Stimulated activated CD4-positive, alpha-beta T cell treated with anti-CD3 and anti-CD28 coated beads, Interleukin-2, amount 100 ng/mL, for 48 hours (primary cell): ENCODE data around the gene CNDP1.
"Not testable (repeated sequence)": the region's sequence is repeated elsewhere in the genome, so short reads cannot be mapped to it uniquely, and the experiment has no call there.

Experiments
- DNase-seq, 2 donors: peaks; one replicate each; pipeline ENCODE4 v3.0.0-alpha.2; 2020

Gene CNDP1

DNA sequence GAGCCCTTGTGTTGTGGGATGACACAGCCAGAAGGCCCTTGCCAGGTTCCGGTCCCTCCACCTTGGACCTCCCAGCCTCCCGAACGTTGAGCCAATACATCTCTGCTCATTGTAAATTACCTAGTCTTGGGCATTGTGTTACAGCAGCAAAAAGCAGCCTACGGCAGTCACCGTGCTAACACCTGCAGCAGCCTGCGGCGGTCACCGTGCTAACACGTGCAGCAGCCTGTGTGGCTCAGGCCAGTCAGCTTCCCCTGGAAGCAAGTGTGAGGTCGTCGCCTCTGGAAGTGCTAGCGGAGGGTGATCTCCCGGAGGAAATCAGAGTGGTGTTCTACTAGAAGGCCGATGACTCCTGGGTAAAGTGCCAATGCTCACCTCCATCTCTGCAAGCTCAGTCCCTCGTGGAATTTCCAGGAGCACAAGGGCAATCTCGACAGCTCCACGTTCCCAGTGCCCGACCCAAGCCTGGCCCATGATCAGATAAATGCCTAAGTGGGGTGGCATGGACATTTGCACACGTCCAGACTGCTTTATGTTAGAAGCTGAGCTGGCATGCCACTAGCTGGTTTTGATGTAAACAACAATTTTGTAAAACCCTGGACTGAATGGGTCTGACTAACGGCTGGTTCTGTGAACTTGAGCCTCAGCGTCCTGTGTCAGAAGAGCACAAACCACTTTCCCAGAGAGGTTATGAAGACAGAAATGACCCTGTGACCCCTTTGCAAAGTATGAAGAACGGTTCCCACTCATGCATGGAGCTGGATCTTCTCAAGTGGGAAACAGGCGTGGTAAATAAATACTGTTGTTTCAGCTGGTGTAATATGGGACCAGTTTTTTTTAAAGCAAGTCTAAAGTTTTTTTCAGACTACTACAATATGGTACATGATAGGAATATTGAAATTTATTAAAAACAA, 11.4 kb upstream of the CNDP1 start:
- DNase-seq, result no peak

DNA sequence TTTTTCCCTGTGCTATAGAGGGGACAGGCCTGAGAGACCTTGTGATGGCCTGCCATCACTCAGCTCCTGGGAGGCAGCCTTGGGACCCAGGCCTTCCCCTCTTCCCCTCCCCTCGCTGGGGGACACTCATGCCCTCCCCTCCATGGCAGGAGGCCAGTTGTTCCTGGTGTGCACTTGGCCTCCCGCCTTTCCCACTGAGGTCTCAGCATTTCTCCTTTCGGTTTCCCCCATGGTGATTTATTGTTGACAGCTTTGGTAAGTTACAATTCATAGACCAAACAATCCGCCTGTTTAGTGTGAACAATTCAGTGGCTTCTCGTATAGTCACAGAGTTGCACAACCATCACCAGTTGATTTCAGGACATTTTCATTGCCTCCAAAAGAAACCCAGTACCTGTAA, 10.2 kb upstream of the CNDP1 start:
- no peak for DNase-seq

DNA sequence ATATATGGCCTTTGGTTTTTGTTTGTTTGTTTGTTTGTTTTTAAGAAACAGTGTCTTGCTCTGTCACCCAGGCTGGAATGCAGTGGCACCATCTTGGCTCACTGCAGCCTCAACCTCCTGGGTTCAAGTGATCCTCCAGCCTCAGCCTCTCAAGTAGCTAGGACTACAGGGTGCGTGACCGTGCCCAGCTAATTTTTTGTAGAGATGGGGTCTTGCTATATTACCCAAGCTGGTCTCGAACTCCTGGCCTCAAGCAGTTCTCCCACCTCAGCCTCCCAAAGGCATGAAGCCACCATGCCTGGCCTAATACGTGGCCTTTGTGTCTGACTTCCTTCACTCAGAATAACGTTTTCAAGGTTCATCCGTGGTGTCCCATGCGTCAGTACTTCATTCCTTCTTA, 9.4 kb upstream of the CNDP1 start:
- DNase-seq, result not testable (repeated sequence)

DNA sequence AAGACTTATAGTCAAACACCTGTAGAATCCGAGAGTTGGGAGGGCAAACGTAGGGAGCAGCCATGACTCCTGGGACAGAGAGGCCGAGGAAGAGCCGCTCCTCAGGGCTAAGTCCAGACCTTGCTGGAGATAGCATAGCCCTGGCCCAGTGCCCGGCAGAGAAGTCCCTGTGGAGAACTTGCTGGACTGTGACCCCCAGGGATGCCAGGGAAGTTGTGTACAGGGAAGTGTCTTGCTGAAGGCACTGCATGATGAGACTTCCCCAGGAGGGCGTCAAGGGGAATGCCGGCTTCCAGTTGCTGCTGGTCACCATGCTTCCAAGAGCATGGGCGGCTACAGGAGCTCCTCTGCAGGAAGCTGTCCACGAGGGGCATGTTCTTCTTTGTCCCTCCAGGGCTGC, 8.6 kb upstream of the CNDP1 start:
- no peak for DNase-seq

DNA sequence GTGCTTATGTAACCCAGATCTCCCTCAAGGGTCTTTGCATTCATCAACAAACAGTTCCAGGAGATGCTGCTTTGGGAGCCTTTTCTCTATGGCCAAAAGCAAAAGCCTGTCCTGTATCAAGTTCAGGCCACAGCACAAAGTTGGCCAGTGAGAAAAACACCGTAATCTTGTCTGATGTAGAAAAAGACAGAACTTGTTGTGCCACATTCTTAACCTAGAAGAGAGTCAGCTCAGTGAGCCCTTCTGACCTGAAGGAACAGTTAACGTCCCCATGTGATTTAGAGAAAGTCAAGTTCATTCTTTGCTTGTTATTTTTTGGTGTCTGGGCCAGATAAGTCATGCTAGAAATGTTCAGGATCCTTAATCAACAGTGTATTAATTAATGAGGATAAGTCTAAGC, 7.8 kb upstream of the CNDP1 start:
- no peak for DNase-seq

DNA sequence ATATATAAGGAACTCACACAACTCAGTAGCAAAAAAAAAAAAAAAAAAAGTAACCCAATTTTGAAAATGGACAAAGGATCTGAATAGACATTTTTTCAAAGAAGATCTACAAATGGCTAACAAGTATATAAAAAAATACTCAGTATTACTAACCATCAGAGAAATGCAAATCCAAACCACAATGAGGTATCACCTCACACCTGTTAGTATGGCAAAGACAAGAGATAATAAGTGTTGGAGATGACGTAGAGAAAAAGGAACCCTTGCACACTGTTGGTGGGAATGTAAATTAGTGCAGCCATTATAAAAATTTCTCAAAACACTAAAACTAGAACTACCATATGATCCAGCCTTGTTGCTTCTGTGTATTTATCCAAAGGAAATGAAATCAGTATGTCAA, 5.8 kb upstream of the CNDP1 start:
- no peak for DNase-seq

DNA sequence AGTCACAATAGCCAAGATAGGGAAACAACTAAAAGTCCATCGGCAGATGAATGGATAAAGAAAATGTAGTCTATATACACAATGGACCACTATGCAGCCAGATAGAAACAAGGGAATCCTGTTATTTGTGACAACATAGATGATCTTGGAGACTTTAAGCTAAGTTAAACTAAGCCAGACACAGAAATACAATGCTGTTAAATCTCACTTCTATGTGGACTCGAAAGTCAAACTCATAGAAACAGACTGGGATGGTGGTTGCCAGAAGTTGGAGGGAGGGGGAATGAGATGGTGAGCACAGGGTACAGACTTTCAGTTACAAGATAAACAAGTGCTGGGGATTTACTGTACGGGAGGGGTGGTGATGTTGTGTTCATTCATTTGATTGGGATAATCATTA, 5.4 kb upstream of the CNDP1 start:
- no peak for DNase-seq

DNA sequence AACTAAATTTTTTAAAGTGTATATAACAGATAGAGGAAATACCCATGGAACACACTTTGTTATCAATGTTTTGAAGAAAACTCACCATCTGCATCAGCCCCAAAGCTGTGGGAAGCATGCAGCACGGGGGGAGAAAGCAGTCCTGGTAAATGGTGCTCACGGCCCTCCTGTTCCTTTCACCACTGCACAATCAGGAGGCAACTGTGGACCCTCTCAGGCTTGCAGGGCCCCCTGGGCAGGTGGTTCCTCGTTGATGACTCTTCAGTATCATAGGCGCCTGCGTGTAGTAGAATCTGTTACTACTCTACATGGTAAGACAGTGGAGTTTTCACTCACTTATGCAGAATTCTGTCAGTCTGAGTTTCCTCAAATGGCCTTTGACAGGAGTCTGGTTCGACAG, 4.9 kb upstream of the CNDP1 start:
- DNase-seq, result no peak

DNA sequence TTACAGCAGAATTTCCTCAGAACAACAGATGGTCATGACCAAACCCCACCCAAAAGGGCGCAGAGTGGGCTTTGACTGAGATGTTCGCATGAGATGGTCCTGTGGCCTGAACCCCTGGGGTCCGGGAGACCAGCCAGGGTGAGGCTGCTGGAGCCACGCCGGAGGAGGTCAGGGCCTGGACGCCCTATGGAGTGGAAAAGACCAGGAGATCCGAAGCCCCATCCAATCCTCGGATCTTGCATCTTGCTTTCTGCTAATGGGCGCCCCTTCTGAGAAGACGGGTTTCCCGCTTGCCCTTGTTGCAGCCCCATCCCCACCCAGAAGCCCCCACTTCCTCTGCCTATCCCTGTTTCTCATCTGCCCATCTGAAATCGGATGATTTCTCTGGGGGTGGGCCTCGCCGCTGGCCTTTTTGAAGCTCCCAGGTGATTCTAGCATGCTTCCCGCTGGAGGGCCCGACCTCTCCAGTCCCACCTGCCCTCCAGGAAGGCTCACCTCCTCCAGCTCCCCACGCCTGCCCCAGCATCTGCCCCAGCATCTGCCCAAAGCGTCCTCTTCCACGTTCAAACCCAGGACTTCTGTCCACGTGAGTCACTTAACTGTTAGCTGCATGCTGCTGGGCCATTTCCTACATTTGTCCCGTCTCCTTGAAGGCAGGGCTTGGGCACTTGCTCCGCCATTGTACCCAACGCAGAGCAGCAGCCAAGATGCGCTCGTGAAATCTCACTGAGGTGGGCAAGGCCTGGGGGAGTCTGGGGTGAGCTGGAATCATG, 4.3 kb upstream of the CNDP1 start:
- DNase-seq, result no peak

DNA sequence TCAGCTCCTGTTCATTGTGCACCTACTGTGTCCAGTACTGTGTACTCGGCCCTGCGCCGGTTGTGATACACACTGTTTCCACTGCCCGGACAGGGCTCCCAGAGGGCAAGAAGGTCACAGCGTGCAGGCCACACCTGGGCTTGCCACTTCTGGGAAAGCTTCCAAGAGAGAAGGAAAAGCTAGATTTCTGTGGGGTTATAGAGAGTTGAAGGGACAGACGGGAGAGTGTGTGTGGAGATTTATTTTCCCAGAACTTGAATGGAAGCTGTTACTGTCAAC, 3.8 kb upstream of the CNDP1 start:
- no peak for DNase-seq

DNA sequence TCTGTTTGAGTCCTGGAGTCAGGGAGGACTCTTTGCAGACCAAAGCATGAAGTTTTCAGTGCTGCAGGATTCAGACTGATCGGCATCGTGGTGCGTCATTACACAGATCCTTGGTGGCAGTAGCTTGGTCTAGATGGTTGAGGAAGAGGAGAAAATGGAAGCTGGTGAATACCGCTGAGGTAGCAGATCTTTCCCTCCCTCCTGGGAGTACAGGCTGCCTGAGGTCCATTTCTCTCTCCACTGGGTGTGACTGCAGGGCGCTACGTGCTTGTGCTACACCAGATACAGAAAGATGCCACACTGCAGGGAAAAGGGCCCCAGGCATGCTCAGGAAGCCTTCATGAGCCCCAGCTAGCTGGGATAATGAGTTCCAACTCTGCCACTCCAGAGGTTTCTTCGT, 3.3 kb upstream of the CNDP1 start:
- DNase-seq, result no peak

DNA sequence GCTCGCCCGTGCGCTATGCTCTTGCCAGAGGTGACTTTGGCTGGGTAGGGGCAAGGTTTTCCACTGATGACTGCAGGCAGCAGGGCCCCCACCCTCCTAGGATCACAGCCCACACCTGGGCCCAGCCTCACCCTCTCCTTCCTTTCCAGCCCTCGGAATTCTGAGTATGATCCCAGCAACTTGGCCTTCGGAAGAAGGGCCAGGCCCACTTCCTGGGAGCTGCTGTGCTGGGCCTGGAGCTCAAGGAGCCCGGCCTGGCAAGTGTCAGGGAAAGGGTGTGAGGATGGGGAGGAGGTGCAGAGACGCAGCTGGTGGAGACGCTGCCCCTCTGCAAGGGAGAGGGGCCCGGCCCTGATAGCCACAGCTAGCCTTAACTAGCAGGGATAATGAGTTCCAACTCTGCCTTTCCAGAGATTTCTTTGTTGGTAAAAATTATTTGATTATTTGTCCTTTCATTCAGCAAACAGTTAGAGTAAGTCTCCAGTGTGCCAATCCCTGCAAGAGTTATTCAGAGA, 1.7 kb upstream of the CNDP1 start:
- DNase-seq, result no peak

DNA sequence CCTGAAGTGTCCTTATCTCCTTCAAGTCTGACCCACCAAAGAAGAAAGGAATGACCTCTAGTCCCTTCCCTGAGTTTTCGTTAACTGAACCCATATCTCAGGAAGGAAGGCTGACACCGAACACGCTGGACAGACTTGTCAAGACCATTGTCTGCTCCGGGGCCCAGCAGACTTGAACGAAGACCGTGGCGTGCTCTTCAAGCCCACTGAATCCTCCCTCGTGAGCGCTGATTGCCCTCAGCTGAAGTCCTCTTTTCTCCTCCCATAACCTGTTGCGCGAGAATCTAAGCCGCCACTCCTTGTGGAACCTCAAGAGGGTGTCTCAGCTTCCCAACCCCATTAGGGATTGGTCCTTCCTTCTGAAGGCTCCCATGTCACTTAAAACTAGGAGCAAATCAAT, 634 bp upstream of the CNDP1 start:
- DNase-seq, result no peak

DNA sequence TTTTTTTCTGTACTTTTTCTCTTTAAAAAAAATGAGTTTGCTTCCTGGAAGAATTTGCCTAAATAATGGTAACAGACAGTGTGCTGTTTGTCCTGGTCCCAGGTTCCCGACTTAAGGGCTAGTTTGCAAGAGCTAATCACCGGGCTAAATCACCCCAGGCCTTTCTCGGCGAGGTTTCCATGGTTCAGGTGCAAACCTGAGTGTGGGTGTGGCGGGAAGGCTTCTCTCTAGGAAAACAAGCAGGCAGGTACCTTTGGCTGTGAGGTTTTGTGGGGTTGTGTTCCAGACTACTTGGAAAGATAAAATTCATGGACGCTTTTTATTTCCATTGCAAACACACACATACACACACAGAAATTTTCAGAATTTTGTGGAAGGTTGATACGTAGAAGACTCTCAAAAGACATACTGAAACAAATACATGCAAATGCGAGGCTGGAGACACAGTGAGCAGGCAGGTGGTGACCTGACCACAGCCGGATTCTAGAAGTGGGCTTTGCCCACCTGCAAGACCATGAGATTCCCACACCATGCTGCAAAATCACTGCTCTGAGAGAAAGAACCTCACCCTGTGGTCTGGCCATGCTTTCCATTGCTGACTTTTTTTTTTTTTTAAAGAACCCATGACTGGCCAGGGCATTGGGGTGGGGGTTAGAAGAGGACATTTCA, 815 bp downstream of the CNDP1 start:
- no peak for DNase-seq

DNA sequence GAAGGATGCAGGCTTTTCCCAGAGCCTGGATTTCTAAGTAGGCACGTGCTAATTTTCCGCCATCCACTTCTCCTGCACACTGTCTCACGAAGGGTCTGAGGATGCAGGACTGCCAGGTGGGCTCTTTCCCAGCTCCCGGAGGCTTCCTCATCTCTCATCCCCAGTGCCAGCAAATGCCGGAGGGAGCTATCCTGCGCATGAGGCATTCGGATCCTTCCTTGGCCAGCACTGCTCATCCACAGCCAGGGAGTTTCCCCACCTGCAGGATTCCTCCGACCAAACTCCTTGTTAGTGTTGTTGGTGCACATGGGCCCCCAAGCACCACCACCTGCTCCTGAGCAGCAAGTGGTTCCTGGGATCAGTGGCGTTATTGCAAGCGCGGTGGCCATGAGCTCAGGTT, 5.0 kb downstream of the CNDP1 start:
- DNase-seq, result no peak

DNA sequence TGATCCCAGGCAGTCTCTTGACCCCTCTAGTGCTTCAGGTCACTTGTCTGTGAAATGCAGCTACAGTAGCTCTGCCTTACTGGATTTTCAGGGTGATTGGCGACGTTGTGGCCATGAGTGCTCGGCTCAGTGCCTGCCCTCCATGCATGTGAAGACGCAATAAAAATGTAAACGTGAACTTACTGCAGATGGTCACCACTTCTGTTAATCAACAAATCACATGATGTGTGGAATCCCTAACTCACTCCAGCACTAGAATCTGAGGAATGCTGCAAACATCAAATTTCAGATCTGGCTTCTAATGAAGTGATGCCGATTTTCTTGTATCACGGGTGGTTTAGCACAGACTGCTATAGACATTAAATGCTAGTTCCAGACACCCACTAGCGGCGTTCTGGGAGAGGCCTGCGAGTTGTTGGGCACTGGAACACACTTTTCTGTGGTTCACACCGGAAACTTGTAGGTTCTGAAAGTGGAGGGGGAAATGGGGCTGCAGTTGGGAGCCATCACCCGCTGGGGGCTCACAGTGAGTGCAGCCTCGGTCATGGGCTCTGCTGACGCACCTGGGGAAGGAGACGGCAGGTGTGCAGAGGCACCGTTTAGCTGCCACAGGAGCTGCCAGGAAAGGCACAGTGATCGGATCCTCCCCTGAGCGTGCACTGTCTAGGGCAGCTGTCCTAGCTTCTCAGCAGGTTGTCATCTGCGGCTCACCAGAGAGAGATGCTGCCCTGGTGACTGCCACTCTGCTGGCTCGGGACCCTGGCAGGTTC, 6.5 kb downstream of the CNDP1 start:
- no peak for DNase-seq

DNA sequence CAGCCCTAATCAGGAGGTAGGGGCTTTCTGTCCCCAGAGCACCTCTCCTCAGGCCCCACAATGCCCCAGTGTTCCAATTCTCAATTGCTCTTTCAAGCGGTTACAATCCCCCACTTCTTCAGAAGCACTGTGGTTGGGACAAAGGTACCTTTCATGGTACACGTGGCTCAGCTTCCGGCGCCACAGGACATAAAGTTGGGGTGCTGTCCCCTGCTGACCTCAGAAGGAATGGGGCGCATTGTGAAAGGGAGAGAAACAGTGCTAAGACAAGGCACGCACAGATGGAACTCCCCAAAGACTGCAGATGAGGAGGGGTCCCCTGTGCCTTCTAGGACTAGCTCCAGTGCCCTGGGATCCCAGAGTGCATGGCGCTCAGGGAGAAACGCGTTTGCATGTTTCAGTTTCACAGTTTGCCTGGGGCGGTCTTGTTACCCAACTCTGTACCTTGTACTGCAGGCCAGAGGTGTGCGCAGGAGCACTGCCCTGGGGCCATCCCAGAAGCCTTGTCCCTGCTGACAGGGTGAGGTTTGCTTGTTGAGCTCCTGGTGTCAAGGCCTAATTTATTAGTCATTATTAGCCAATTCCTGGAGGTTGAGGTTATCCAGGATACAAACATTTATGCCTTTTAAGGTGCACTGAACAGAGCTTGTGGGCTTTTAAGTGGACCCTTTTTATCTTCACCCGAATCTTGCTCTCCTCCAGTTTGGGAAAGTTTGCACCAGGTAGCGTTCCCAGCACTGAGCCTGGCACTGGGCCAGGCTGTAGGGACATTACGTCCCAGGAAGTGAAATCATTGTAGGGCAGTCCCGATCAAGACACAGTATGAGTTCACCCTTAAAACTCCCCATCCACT, 7.6 kb downstream of the CNDP1 start:
- DNase-seq, result no peak

DNA sequence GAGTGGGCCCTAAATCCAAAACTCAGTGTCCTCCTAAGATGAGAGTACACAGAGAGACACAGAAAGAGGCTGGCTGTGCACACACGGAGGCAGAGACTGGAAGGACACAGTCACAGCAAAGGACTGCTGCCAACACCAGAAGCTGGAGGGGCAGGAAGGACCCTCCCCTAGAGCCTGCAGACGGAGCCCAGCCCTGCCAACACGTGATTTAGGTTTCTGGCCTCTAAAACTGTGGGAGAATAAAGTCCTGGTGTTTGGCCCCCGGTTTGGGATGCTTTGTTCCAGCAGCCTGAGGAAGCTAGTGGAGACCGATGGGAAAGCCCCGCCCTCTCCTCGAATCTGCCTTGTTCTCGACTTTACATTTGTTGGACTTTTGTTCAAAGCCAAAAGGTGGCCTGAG, 10.6 kb downstream of the CNDP1 start:
- no peak for DNase-seq

DNA sequence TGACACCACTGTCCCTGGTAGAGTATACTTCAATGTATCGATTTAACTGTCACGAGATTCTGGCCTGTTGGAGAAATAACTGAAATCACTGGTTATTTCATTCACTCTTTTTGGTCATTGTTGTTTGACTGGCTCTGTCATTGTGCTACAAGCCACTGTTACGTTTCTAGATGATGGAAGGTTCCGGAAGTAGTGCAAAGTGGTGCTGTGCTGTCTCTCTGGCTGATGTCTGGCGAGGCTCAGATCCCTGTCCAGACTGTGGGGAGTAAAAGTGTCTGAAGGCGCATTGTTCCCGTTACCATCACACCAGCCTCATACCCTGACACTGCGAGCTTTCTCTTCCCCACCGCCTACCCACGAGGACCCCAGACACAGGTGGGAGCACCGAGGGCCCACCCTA, 11.7 kb downstream of the CNDP1 start:
- DNase-seq, result no peak

DNA sequence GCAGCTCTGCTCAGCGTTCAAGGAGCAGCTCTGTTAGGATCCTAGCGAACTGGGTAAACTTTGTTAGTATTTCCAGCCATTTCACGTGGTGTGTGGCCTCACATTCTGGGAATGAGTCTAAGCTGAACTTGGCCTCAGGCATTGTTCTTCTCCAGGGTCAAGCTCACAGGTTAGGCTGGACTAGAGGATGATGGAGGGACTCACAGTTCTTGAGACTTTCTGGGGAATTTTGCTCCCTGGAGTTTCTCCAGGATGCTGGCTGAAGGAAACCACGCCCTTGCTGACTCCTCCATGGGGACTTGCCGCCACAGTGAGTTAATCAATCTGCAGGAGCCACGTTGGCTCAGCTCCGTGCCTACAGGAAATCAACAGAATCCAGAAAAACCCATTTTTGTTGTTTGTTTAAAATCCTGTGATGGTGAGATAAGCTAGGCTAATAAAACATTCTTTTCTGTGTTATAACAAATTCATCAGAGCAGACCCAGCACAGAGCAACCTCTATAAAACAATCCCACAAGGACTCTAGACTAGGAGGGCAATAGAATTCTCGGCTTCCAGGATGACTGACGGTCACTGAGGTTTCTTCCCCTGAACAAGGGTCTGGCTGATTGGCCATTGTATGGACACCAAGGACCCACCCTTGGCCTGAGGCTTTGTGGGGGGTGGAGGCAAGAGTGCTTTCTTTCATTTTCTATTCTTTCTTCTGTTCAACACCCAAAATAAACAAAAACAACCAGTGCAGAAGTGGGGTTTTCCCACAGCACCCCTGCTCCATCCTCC, 12.6 kb downstream of the CNDP1 start:
- DNase-seq, result no peak

DNA sequence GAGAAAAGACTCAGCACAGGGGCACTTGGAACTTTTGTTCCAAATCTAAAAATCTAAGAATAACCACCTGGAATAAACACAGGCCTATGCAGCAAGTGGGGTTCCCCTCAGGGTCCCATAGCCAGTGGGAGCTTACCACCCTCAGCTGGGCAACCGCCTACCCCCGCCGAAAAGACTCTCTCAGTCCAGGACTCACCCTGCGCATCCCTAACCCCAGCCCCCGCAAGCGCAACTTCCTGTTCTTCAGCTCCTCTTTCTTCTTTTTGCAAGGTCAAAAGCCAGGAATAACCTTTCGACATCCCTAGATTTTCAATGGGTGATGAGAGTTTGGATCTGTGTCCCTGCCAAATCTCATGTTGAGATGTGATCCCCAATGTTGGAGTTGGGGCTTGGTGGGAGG, 13.6 kb downstream of the CNDP1 start:
- no peak for DNase-seq
